Endothelial cell of umbilical vein (primary cell): Measurements from ENCODE around the gene MAPT.

Experiments
- EZH2 ChIP-seq: IDR thresholded peaks from 2 replicates; pipeline ENCODE4 v1.6.1; 2012; ENCODE audit warnings: borderline replicate concordance, low read depth, mild to moderate bottlenecking, moderate library complexity, low read length, inconsistent platforms; ENCODE audit not compliant: severe bottlenecking
- FOS ChIP-seq: IDR thresholded peaks from 2 replicates; pipeline ENCODE4 v1.6.1; 2011; ENCODE audit warnings: mild to moderate bottlenecking, low read length, moderate library complexity, borderline replicate concordance; ENCODE audit not compliant: insufficient read depth
- JUN ChIP-seq: IDR thresholded peaks from 2 replicates; pipeline ENCODE4 v1.6.1; 2011; ENCODE audit warnings: borderline replicate concordance, low read depth; ENCODE audit not compliant: insufficient read length, insufficient read depth
- POLR2A ChIP-seq: IDR thresholded peaks from 2 replicates; pipeline ENCODE4 v1.6.1; 2012; ENCODE audit warnings: low read depth, mild to moderate bottlenecking, control low read depth, low read length
- TF ChIP-seq, protein P1 (sequence below), 2 donors: IDR thresholded peaks; 1 replicate in 1 of 2; 2 replicates in 1 of 2; pipeline ENCODE4 v1.5.1; 2011; ENCODE audit warnings: low read length in 2 of 2, mild to moderate bottlenecking in 2 of 2, moderate library complexity in 2 of 2, control low read depth in 1 of 2, inconsistent platforms in 1 of 2, low read depth in 1 of 2; ENCODE audit not compliant: insufficient read depth in 1 of 2; ENCODE audit errors: extremely low read depth in 1 of 2
- TF ChIP-seq, protein P2 (sequence below): IDR thresholded peaks from 2 replicates; pipeline ENCODE4 v1.6.1; 2011; ENCODE audit not compliant: insufficient read depth, insufficient read length

DNA sequence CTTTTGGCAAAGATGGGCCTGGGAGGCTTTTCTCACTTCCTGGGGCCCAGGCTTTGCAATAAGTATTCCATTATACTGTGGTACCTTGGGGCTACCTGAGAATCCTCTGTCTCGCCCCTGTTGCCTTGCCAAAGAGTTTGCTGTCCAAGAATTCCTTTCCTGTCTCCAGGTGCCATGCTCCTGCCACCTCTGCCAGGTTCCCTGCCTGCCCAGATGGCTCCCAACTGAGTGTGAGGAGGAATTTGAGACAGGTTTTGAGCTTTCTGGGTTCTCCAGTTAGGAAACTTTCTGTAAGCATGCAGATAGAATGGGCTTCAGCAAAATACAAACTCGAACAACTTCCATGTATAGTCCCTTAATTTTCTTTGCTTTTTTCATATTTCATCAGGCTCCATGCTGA, 5.8 kb downstream of the MAPT start:
- TF ChIP-seq, protein P1, sequence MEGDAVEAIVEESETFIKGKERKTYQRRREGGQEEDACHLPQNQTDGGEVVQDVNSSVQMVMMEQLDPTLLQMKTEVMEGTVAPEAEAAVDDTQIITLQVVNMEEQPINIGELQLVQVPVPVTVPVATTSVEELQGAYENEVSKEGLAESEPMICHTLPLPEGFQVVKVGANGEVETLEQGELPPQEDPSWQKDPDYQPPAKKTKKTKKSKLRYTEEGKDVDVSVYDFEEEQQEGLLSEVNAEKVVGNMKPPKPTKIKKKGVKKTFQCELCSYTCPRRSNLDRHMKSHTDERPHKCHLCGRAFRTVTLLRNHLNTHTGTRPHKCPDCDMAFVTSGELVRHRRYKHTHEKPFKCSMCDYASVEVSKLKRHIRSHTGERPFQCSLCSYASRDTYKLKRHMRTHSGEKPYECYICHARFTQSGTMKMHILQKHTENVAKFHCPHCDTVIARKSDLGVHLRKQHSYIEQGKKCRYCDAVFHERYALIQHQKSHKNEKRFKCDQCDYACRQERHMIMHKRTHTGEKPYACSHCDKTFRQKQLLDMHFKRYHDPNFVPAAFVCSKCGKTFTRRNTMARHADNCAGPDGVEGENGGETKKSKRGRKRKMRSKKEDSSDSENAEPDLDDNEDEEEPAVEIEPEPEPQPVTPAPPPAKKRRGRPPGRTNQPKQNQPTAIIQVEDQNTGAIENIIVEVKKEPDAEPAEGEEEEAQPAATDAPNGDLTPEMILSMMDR (IDR thresholded peaks at IDR 0.05; ENCODE audit: extremely low read depth in 1 of 2, insufficient read depth in 1 of 2, low read depth in 1 of 2, low read length in 2 of 2), result no peak
- TF ChIP-seq JUN (no peak), POLR2A (no peak), EZH2 (no peak), FOS (no peak)
- TF ChIP-seq, protein P2, sequence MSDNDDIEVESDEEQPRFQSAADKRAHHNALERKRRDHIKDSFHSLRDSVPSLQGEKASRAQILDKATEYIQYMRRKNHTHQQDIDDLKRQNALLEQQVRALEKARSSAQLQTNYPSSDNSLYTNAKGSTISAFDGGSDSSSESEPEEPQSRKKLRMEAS, result no peak
